ENCODE results near the gene LIME1.

The LIME1 gene

DNA sequence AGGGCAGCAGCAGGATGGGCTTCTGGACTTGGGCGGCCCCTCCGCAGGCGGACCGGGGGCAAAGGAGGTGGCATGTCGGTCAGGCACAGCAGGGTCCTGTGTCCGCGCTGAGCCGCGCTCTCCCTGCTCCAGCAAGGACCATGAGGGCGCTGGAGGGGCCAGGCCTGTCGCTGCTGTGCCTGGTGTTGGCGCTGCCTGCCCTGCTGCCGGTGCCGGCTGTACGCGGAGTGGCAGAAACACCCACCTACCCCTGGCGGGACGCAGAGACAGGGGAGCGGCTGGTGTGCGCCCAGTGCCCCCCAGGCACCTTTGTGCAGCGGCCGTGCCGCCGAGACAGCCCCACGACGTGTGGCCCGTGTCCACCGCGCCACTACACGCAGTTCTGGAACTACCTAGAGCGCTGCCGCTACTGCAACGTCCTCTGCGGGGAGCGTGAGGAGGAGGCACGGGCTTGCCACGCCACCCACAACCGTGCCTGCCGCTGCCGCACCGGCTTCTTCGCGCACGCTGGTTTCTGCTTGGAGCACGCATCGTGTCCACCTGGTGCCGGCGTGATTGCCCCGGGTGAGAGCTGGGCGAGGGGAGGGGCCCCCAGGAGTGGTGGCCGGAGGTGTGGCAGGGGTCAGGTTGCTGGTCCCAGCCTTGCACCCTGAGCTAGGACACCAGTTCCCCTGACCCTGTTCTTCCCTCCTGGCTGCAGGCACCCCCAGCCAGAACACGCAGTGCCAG lies 39.7 kb upstream of the LIME1 start, which contains the start of gene TNFRSF6B:
Gene TNFRSF6B (plus strand): TSS at position 25 of the 729 bp plus-strand sequence. CDS start 116 bp downstream, at position 141.
- no peak for DNase-seq (ENCODE audit: low read depth)

GRCh38 chr20:63697357-63697867 lies 39.1 kb upstream of the LIME1 start:
- DNase-seq (ENCODE audit: low read depth) = no peak

- DNase-seq (ENCODE audit: low read depth) = no peak
Observed at GRCh38 chr20:63697868-63698545, 38.5 kb upstream of the LIME1 start.

DNA sequence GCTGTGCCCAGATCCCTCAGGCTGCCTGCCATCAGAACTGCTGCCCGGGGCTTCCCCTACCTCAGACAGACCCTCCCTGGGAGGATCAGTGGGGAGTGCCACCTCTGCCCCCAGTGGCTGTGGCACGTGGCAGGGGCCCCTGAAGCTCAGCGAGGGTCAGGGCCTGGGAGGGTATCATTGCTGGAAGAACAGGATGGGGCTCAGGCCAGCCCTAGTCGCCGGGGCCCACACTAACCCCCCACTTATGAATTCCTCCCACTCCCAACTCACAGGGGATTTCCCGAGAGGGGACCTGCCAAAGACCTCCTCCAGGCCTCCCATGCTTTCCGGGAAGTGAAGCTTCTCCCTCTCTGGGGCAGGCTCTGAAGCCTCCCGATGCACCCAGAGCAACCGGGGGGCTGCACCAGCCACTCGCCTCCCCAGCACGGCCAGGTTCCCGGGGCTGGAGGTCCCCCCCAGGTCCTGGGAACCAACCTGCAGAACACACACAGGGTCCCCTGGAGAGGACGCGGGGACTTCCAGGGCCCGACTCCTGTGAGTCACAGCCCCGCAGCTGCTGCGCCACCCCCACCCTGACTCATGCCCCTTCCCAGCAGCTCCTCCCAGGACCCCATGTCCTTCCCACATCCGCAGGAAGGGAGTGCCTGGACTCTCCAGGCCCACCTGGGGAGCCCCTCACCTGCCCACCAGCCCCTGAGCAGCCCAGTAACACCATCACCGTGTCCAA lies 37.6 kb upstream of the LIME1 start:
- peak; percentile 77 for DNase-seq (ENCODE audit: low read depth)

DNA sequence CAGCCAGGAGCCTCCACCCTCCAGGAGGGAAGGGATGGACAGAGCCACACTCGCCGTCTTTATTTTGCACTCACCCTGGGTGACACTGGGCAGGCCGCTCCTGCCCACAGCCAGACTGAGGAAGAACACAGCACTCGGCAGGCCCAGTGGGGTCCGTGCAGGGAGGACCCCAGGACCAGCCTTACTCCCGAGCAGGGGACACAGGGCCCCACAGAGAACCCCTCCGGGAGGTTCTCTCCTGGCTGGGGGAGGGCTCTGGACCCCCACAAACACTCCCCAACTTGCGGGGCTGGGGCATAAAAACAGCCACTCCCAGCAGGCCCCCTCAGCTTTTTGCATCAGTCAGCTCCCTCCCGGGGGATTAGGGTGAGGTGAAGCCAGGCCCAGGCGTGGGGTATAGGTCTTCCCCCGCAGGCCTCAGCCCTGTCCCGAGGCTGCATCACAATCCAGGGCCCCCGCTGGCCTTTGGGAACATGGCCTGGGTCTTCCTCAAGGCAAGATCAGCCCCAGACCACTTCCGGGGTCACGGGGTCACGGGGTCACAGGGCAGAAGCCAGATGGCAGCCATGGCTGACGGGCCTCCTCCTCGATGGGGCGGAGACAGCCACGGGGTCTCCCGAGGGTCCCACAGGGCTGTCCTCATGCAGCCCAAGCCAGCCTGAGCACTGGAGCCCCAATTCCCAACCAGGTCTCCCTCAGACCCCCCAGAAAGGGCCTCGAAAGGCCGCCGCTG lies 36.8 kb upstream of the LIME1 start:
- DNase-seq (ENCODE audit: low read depth) = no peak

DNA sequence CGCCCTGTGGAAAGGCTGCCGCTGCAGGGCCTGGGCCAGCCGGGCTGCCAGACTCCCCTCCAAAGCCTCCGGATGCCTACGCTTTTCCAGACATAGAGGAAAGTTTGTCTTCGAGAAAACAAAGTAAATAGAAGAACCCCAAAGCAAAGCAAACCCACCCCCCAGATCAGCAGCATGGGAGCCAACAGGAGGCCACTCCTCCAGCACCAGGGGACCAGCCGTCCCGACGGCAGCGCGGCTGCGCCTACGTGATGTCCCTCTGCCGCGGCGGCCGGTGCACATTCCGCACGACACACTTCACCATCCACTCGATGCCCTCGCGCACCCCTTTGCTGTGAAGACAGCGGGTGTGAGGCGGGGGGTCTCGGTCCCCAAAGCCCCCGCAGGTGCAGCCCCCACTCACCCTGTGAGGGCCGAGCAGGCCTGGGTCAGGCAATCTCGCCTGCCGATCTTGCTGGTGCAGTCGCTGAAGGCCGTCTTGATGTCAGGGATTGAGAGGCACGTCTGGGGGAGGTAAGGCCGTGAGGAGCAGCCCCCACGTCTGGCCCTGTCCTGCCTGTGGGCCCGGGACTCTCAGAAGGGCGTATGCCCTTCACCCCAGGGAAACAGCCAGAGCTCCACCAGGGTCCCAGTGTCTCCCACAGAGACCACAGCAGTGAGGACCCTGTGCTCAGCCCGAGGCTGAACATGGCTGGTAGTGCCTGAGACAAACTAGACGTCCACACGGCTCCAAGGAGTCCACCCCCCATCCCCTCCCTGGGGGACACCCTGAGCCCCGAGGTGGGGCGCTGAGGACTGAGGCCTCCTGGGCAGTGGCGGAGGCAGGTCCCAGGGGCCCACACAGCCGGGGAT lies 36.0 kb upstream of the LIME1 start:
- no peak for DNase-seq (ENCODE audit: low read depth)

DNA sequence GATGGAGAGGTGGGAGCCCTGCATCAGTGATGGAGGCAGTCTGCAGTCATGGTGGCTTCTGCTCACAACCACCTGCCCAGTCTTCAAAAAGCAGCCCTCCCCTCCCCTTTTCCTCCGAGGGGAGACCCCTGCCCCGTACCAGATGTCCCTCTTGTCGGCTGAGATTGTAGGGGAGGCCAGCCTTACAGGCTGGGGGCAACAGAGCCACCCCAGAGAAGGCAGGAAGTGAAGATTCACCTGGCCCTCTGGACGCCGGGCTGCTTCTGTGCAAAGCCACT lies 35.5 kb upstream of the LIME1 start:
- DNase-seq (ENCODE audit: low read depth) = no peak

- no peak for DNase-seq (ENCODE audit: low read depth)
Observed at GRCh38 chr20:63701329-63702035, 35.0 kb upstream of the LIME1 start.

GRCh38 chr20:63702036-63702665 lies 34.3 kb upstream of the LIME1 start:
- no peak for DNase-seq (ENCODE audit: low read depth)

GRCh38 chr20:63702751-63703470 lies 33.6 kb upstream of the LIME1 start:
- no peak for DNase-seq (ENCODE audit: low read depth)

GRCh38 chr20:63703471-63703975 lies 32.9 kb upstream of the LIME1 start:
- DNase-seq (ENCODE audit: low read depth) = no peak

DNA sequence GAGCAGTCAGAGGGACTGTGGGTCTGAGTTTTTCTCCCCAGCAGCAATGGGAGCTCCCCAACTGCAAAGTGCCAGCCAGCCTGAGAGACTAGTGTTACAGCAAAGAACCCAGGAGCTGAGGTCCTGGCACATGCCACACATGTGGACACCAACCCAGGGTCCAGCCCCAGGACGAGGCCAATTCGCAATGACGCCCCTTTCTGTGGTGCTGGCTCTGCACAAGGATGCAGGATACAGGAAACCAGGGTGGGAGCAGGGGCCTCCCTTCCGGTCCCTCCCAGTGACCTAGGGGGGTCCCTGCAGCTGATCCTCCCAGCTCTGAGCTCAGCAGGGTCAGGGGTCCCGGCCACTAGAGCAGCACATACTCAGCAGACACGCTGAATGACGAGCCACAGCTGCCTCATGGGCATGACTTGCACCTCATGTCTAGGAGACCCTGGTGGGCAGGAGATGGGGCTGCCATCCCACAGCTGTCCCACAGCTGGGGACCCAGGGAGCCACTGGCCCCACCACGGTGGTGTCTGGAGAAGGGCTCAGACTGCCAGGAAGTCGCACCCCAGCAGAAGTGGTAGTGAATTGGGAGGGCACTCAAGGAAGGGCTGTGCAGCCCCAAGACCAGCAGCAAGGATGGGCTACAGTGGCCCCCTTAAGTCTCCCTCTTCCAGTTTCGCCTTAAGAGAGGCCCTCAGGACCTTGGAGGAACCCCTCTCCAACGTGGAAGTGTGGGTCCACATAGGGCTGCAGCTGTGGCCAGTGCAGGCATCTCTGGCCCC lies 32.3 kb upstream of the LIME1 start:
- DNase-seq (ENCODE audit: low read depth) = no peak

DNA sequence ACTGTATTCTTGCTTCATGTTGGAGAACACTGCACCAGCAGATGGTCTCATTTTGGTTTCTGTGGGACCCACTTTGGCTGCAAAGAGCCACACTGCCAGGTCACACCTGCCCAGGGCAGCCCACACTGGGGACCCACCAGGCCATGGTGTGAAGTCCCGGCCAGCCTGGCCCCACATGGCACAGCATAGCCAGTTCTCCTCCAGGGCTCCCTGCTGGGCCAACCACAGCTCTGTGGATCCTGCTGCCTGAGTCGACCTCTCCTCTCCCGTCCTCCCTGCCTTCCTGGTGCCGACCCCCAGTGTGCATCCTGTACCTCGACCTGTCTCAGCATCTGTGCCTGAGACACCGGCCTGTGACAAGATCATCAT lies 31.7 kb upstream of the LIME1 start:
- DNase-seq (ENCODE audit: low read depth) = no peak

DNA sequence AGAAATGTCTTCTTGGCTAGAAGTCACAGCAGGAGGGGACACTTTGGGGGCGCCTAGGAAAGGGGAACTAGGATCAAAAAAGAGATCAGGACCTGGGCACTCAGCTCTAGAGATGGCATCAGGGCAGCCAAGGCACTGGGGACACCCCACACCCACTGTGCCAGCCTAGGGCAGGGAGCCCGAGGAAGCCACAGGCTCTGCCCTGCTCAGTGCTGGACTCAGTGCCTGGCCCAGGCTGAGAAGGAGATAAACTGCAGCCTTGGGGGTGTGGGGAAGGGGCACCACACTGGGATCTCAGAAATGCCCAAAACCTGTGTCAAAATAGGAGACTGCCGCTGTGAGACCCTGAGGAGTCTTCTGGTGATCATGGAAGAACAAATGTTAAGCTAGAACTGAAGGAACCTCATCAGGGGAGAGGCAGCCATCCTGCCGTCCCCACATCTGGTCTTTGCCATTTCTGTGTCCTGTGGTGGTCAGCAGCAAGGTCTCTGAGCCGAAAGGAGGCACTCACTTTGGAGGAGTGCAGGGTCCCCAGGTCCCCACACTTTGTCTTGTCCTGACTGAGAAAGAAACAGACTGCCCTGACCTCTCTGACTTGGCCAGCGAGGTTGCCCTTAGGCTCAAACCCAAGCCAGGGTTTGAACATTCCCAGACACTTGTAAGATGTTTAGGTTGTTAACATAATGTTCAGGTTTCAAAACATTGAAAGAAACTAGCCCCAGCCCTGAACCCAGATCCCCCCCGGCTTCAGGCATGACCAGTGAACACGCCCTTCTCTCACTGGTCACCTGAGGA lies 31.0 kb upstream of the LIME1 start:
- DNase-seq (ENCODE audit: low read depth) = no peak

DNA sequence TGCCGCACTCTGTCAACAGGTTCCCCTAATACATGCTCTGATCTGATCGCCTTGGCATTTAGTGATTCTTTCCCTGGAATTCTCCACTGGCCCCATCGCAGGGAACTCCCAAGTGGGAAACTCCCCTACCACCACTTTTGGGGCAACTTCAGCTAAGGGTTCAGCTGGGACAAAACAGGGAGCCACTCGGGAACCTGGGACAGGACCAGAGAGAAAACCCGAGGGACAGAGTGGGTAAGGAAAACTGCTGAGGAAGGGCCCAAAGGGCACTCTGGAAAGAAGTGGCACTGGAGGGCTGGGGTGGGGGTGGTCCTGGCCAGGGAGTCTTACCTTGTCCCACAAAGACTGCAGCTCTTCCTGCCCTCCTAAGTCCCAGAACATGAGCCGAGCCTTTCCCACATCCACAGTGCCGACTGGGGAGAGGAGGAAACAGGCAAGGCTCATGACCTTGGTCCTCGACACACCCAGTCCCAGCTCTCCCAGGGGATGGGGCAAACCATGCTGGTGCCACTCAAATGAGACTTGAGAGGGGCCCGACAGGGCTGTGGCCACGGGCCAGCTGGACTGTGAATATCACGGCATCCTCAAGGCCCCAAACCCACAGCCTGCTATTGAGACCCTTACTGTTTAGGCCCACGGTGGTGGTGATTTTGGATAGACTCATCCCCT lies 30.3 kb upstream of the LIME1 start:
- DNase-seq (ENCODE audit: low read depth) = no peak

- DNase-seq (ENCODE audit: low read depth) = no peak
Observed at GRCh38 chr20:63706852-63707557, 29.5 kb upstream of the LIME1 start.
